ENCODE data around the gene SIRT7. TPM values are rescaled to one million over a fixed set of nuclear protein-coding genes. Genes with fewer than 3 reads are reported as not detected.

SIRT7 gene
- polyA plus RNA-seq, 1 of the 3 experiments (the other 2 are of a cell fraction) = 32.6 TPM

DNA sequence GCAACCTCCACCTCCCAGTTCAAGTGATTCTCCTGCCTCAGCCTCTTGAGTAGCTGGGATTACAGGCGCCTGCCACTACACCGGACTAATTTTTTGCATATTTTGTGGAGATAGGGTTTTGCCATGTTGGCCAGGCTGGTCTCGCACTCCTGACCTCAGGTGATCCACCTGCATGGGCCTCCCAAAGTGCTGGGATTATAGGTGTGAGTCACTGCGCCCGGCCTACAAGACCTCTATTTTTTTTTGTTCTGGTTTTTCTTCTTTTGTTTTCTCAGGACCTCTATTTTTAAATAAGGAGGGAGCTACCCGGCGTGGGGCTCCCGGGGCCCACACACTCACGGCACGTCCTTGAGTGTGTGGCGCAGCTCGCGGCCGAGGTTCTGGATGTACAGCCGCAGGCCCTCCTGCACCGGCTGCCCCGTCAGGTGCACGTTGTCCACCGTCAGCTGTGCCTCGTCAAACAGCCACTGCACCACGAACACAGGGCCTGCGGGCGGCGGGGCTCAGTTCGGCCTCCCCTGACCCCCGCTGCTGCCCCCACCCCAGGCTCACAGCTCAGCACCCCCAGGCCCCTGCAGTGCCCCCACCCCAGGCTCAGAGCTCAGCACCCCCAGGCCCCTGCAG is 37.2 kb upstream of the SIRT7 start:
- Histone ChIP-seq H3K9ac (no peak overlapping the region), H3K27ac (ENCODE audit: low read depth in 2 of 2, low read length in 1 of 2) (no peak overlapping the region), H4K20me1 (ENCODE audit: insufficient read depth) (no peaks in the 10 kb centered on the region), H3K9me3 (no peaks in the 10 kb centered on the region), H3K27me3 (ENCODE audit: insufficient read depth) (peaks cover 3% of the 10 kb centered on the region), H3K4me1 (ENCODE audit: control insufficient read depth in 1 of 2, insufficient read depth in 2 of 2, low read depth in 1 of 2, low read length in 1 of 2) (peaks cover 0 to 22% of the 10 kb centered on the region in 2 experiments; a peak in 1 of 4 replicates), H3K4me2 (no peak overlapping the region), H2AFZ (ENCODE audit: low read depth) (no peak overlapping the region), H3K36me3 (replicated peaks in 1 of 2; ENCODE audit: control insufficient read depth in 1 of 2, insufficient read depth in 2 of 2, low read length in 1 of 2) (no peaks in the 10 kb centered on the region), H3K4me3 (ENCODE audit: low read depth in 2 of 2, low read length in 1 of 2) (no peak overlapping the region), H3K9me2 (no peaks in the 10 kb centered on the region), H3F3A (replicated peaks; ENCODE audit: insufficient read depth) (no peaks in the 10 kb centered on the region), H3K79me2 (ENCODE audit: insufficient read depth) (no peaks in the 10 kb centered on the region)
- POLR2A ChIA-PET = no interaction called here
- DNase-seq = no peak
- CTCF ChIA-PET = interaction anchor here (0.8 to 12.4 kb wide), 7 partner anchors 60 to 86 kb away, joined by 3 to 168 read pairs (median 4); partner anchors contain the start of genes CENPX, DCXR and LRRC45
- TF ChIP-seq TEAD4 (IDR thresholded peaks at IDR 0.05; ENCODE audit: borderline replicate concordance, insufficient read depth) (no peak), JUND (IDR thresholded peaks at IDR 0.05) (no peak), MEF2A (IDR thresholded peaks at IDR 0.05; ENCODE audit: borderline replicate concordance, low read depth) (no peak), FOSL2 (IDR thresholded peaks at IDR 0.05; ENCODE audit: borderline replicate concordance, low read depth) (no peak), RAD21 (IDR thresholded peaks at IDR 0.05; ENCODE audit: low read length) (no peak), FOXJ3 (CRISPR knock-in tag; IDR thresholded peaks at IDR 0.05) (no peak)
- TF ChIP-seq, protein P1, sequence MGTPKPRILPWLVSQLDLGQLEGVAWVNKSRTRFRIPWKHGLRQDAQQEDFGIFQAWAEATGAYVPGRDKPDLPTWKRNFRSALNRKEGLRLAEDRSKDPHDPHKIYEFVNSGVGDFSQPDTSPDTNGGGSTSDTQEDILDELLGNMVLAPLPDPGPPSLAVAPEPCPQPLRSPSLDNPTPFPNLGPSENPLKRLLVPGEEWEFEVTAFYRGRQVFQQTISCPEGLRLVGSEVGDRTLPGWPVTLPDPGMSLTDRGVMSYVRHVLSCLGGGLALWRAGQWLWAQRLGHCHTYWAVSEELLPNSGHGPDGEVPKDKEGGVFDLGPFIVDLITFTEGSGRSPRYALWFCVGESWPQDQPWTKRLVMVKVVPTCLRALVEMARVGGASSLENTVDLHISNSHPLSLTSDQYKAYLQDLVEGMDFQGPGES (IDR thresholded peaks at IDR 0.05; ENCODE audit: low read depth, low read length) = no peak
- TF ChIP-seq, protein P2, sequence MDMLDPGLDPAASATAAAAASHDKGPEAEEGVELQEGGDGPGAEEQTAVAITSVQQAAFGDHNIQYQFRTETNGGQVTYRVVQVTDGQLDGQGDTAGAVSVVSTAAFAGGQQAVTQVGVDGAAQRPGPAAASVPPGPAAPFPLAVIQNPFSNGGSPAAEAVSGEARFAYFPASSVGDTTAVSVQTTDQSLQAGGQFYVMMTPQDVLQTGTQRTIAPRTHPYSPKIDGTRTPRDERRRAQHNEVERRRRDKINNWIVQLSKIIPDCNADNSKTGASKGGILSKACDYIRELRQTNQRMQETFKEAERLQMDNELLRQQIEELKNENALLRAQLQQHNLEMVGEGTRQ (IDR thresholded peaks at IDR 0.05; ENCODE audit: borderline replicate concordance, low read depth, low read length) = no peak
- 94% methylated on average over 26 of the region's 26 CpGs for WGBS (ENCODE audit: low lambda C conversion rate)

- Histone ChIP-seq H3K36me3 (replicated peaks in 1 of 2; ENCODE audit: control insufficient read depth in 1 of 2, insufficient read depth in 2 of 2, low read length in 1 of 2) (no peaks in the 10 kb centered on the region), H3K4me3 (ENCODE audit: low read depth in 2 of 2, low read length in 1 of 2) (no peak overlapping the region), H2AFZ (ENCODE audit: low read depth) (no peak overlapping the region), H3F3A (replicated peaks; ENCODE audit: insufficient read depth) (no peaks in the 10 kb centered on the region), H3K79me2 (ENCODE audit: insufficient read depth) (no peaks in the 10 kb centered on the region), H4K20me1 (ENCODE audit: insufficient read depth) (no peaks in the 10 kb centered on the region), H3K9me2 (no peaks in the 10 kb centered on the region), H3K4me1 (ENCODE audit: control insufficient read depth in 1 of 2, insufficient read depth in 2 of 2, low read depth in 1 of 2, low read length in 1 of 2) (peaks cover 0 to 17% of the 10 kb centered on the region in 2 experiments; a peak in 1 of 4 replicates), H3K4me2 (no peak overlapping the region), H3K9me3 (no peaks in the 10 kb centered on the region), H3K27ac (ENCODE audit: low read depth in 2 of 2, low read length in 1 of 2) (no peak overlapping the region), H3K9ac (no peak overlapping the region), H3K27me3 (ENCODE audit: insufficient read depth) (no peaks in the 10 kb centered on the region; the same call in 1 of the 2 replicates)
- CTCF ChIA-PET = interaction anchor here (0.8 to 12.4 kb wide), 7 partner anchors 15 to 85 kb away, joined by 3 to 168 read pairs (median 5); partner anchors contain the start of genes CENPX, DCXR, LRRC45 and MAFG
- 83% methylated on average over 14 of the region's 19 CpGs for WGBS (ENCODE audit: low lambda C conversion rate)
- TF ChIP-seq ZBTB33 (IDR thresholded peaks at IDR 0.05; ENCODE audit: borderline replicate concordance, low read depth) (no peak), ELF1 (IDR thresholded peaks at IDR 0.05) (no peak), RCOR1 (IDR thresholded peaks at IDR 0.05; ENCODE audit: low read length) (no peak), YY1 (IDR thresholded peaks at IDR 0.05; ENCODE audit: low read depth) (no peak), RXRA (IDR thresholded peaks at IDR 0.05; ENCODE audit: borderline replicate concordance, low read depth) (no peak), CTCF (IDR thresholded peaks at IDR 0.05) (no peak)
- DNase-seq = no peak
- POLR2A ChIA-PET = no interaction called here
Observed at GRCh38 chr17:81954131-81955057, 36.4 kb upstream of the SIRT7 start.
